NCI-H1048 (cell line): ENCODE data around the gene ITSN1.

ENCODE experiments used
- DNase-seq: peaks from one replicate; lab custom pipeline; 2025; lab: John Stamatoyannopoulos, UW

ITSN1 gene

GRCh38 chr21:33729641-33730040, 87.3 kb downstream of the ITSN1 start:
- no peak for DNase-seq

GRCh38 chr21:33731447-33731846, 89.1 kb downstream of the ITSN1 start:
- DNase-seq, result no peak

- DNase-seq, result no peak
Observed at GRCh38 chr21:33732038-33732437, 89.7 kb downstream of the ITSN1 start.

- no peak for DNase-seq
Observed at GRCh38 chr21:33733601-33734000, 91.3 kb downstream of the ITSN1 start.

- no peak for DNase-seq
Observed at GRCh38 chr21:33734291-33734690, 92.0 kb downstream of the ITSN1 start.

GRCh38 chr21:33734818-33735217, 92.5 kb downstream of the ITSN1 start:
- no peak for DNase-seq

- DNase-seq, result no peak
Observed at GRCh38 chr21:33736569-33736968, 94.3 kb downstream of the ITSN1 start.

- DNase-seq, result no peak
Observed at GRCh38 chr21:33739701-33740100, 97.4 kb downstream of the ITSN1 start.

- DNase-seq, result no peak
Observed at GRCh38 chr21:33747420-33747819, 105.1 kb downstream of the ITSN1 start.

- no peak for DNase-seq
Observed at GRCh38 chr21:33748903-33749302, 106.6 kb downstream of the ITSN1 start.

- no peak for DNase-seq
Observed at GRCh38 chr21:33750017-33750416, 107.7 kb downstream of the ITSN1 start.

GRCh38 chr21:33751120-33751519, 108.8 kb downstream of the ITSN1 start:
- no peak for DNase-seq

GRCh38 chr21:33751533-33751932, 109.2 kb downstream of the ITSN1 start:
- no peak for DNase-seq

GRCh38 chr21:33752260-33752659, 110.0 kb downstream of the ITSN1 start:
- DNase-seq, result no peak

GRCh38 chr21:33753886-33754285, 111.6 kb downstream of the ITSN1 start:
- DNase-seq, result no peak

GRCh38 chr21:33754481-33754880, 112.2 kb downstream of the ITSN1 start:
- no peak for DNase-seq

- DNase-seq, result no peak
Observed at GRCh38 chr21:33755354-33755753, 113.1 kb downstream of the ITSN1 start.

- no peak for DNase-seq
Observed at GRCh38 chr21:33760641-33761440, 118.5 kb downstream of the ITSN1 start.

- DNase-seq, result no peak
Observed at GRCh38 chr21:33761441-33762036, 119.2 kb downstream of the ITSN1 start.

GRCh38 chr21:33762803-33763581, 120.7 kb downstream of the ITSN1 start:
- DNase-seq, result no peak

GRCh38 chr21:33763582-33763899, 121.2 kb downstream of the ITSN1 start:
- no peak for DNase-seq

- DNase-seq, result no peak
Observed at GRCh38 chr21:33767236-33767635, 124.9 kb downstream of the ITSN1 start.

GRCh38 chr21:33767960-33768359, 125.7 kb downstream of the ITSN1 start:
- DNase-seq, result no peak
